ENCODE results near the gene PCSK6. TPM values are rescaled to one million over a fixed set of nuclear protein-coding genes. Genes with fewer than 3 reads are reported as not detected.

The PCSK6 gene
- total RNA-seq, 1 donor from 2014 or later = 8.4 TPM

GRCh38 chr15:101326462-101327146 lies 162.9 kb downstream of the PCSK6 start:
- no peak for DNase-seq (ENCODE audit: low read depth)
- H3K36me3 ChIP-seq (ENCODE audit: control insufficient read depth, insufficient read depth, low read length) = no peaks in the 10 kb centered on the region
- H3K4me3 ChIP-seq (ENCODE audit: low read depth, low read length) = no peak overlapping the region
- H3K27me3 ChIP-seq (ENCODE audit: control insufficient read depth, insufficient read depth, low read length) = peaks cover 2% of the 10 kb centered on the region
- no peak for TF ChIP-seq CTCF (IDR thresholded peaks at IDR 0.05; ENCODE audit: insufficient read depth, low read length, poor library complexity, severe bottlenecking)

- no peak for DNase-seq (ENCODE audit: low read depth)
- Histone ChIP-seq H3K27me3 (ENCODE audit: control insufficient read depth, insufficient read depth, low read length) (peaks cover 2% of the 10 kb centered on the region), H3K4me3 (ENCODE audit: low read depth, low read length) (no peak overlapping the region), H3K36me3 (ENCODE audit: control insufficient read depth, insufficient read depth, low read length) (no peaks in the 10 kb centered on the region)
- no peak for TF ChIP-seq CTCF (IDR thresholded peaks at IDR 0.05; ENCODE audit: insufficient read depth, low read length, poor library complexity, severe bottlenecking)
These were observed 163.5 kb downstream of the PCSK6 start for GRCh38 chr15:101326026-101326315.

- H3K27me3 ChIP-seq (ENCODE audit: control insufficient read depth, insufficient read depth, low read length) = peaks cover 2% of the 10 kb centered on the region
- no peak for DNase-seq (ENCODE audit: low read depth)
- H3K36me3 ChIP-seq (ENCODE audit: control insufficient read depth, insufficient read depth, low read length) = no peaks in the 10 kb centered on the region
- no peak for TF ChIP-seq CTCF (IDR thresholded peaks at IDR 0.05; ENCODE audit: insufficient read depth, low read length, poor library complexity, severe bottlenecking)
- no peak overlapping the region for H3K4me3 ChIP-seq (ENCODE audit: low read depth, low read length)
These were observed 164.1 kb downstream of the PCSK6 start for GRCh38 chr15:101325263-101326025.

- H3K36me3 ChIP-seq (ENCODE audit: control insufficient read depth, insufficient read depth, low read length) = no peaks in the 10 kb centered on the region
- no peak overlapping the region for H3K4me3 ChIP-seq (ENCODE audit: low read depth, low read length)
- no peak for TF ChIP-seq CTCF (IDR thresholded peaks at IDR 0.05; ENCODE audit: insufficient read depth, low read length, poor library complexity, severe bottlenecking)
- no peak for DNase-seq (ENCODE audit: low read depth)
- H3K27me3 ChIP-seq (ENCODE audit: control insufficient read depth, insufficient read depth, low read length) = peaks cover 2% of the 10 kb centered on the region
These were observed 164.9 kb downstream of the PCSK6 start for GRCh38 chr15:101324524-101325177.

GRCh38 chr15:101323793-101324523 lies 165.5 kb downstream of the PCSK6 start:
- H3K27me3 ChIP-seq (ENCODE audit: control insufficient read depth, insufficient read depth, low read length) = peaks cover 2% of the 10 kb centered on the region
- no peak for TF ChIP-seq CTCF (IDR thresholded peaks at IDR 0.05; ENCODE audit: insufficient read depth, low read length, poor library complexity, severe bottlenecking)
- DNase-seq (ENCODE audit: low read depth) = no peak
- no peak overlapping the region for H3K4me3 ChIP-seq (ENCODE audit: low read depth, low read length)
- no peaks in the 10 kb centered on the region for H3K36me3 ChIP-seq (ENCODE audit: control insufficient read depth, insufficient read depth, low read length)

Data from kidney epithelial cell (primary cell).